Right renal cortex interstitium (tissue), 3 donors: ENCODE results near the gene CD8B. TPM values are rescaled to one million over a fixed set of nuclear protein-coding genes. Genes with fewer than 3 reads are reported as not detected.

ENCODE experiments used
- DNase-seq, 3 donors: peaks; one replicate each; pipeline ENCODE4 v3.0.0-alpha.2; 2013; ENCODE audit warnings: low read depth in 3 of 3, low spot score in 2 of 3
- polyA plus RNA-seq, 3 donors: library from polyadenylated mRNA; unstranded; fragments of 120-200 nt; gene quantifications; one replicate each; pipeline ENCODE4 v1.2.1, GENCODE V29; 2013; ENCODE audit not compliant: insufficient read length in 3 of 3

CD8B gene
- polyA plus RNA-seq, 3 donors = 0.60 to 0.74 (median 0.61) TPM

- no peak for DNase-seq
These were observed 55.4 kb downstream of the CD8B start for GRCh38 chr2:86806059-86806857.

- DNase-seq = no peak
These were observed 60.7 kb downstream of the CD8B start for GRCh38 chr2:86800856-86801567.

- DNase-seq = no peak
These were observed 66.8 kb downstream of the CD8B start for GRCh38 chr2:86794861-86795260.

DNA sequence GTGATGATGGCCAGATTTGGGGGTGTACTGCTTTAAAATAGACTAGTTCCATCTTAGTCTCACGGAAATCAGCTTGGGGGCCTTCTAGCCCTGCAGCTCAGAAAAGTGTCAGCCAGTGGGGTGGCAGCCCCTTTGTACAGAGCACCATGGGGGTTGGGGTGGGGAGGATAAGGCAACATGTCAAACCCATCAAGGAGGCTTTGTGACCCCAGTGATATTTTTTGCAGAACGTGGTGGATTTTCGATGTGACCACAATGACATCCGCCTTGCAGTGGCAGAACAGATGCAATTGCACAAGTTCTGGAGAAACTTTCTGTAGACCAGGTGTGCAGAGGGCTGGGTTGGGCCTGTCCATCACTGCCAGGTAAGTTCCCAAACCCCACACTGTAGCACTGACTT is 67.9 kb downstream of the CD8B start:
- no peak for DNase-seq

DNA sequence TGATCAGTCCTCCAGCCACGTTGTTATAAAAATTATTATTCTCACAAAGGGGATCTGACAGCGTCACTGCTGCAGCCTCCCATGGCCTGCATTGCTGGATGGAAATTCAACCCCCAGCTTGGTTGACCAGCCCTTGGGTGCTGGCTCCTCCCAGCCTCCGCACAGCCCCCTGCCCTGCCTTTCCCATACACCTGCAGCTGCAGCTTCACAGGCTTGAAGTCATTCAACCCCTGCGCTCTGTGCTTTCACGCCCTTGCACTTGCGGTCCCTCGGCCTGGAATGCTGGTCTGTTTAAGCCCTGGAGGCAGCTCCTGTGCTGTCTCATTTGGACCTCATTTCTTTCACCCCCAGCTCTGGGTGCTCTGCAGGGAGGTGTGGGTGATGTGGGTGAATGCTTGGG is 70.1 kb downstream of the CD8B start:
- DNase-seq = no peak

- DNase-seq = no peak
These were observed 70.8 kb downstream of the CD8B start, which contains the start of gene CD8A for GRCh38 chr2:86790676-86791572. TSS of gene CD8A (minus strand) at chr2:86790913. CDS start at chr2:86790825, 88 bp downstream.

- no peak for DNase-seq
These were observed 71.5 kb downstream of the CD8B start for GRCh38 chr2:86790134-86790675.

- no peak for DNase-seq
These were observed 72.0 kb downstream of the CD8B start for GRCh38 chr2:86789687-86790133.

- no peak for DNase-seq
These were observed 72.6 kb downstream of the CD8B start for GRCh38 chr2:86788881-86789686.

- no peak for DNase-seq
These were observed 73.5 kb downstream of the CD8B start for GRCh38 chr2:86788165-86788564.

- no peak for DNase-seq
These were observed 74.0 kb downstream of the CD8B start for GRCh38 chr2:86787736-86788135.

- DNase-seq = no peak
These were observed 75.6 kb downstream of the CD8B start for GRCh38 chr2:86786001-86786536.

DNA sequence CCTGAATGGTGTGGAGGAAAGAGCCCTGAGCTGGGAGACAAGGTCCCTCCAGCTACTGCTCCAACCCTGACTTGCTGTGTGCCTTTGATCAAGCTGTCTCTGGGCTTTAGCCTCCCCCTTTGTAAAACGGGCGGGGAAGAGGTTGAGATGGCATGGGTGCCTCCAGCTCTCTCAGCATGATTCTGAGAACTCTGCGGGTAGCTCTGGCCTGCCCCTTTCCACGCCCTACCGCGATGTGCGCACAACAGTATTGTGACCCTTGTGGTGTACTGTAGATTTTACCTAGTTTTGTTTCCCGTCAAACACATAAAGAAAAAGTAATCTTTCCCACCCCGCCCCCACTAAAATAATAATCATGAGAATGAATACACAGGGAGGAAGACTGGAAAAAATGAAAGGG is 76.2 kb downstream of the CD8B start:
- DNase-seq = no peak

GRCh38 chr2:86783615-86784339 is 77.9 kb downstream of the CD8B start:
- DNase-seq = no peak

DNA sequence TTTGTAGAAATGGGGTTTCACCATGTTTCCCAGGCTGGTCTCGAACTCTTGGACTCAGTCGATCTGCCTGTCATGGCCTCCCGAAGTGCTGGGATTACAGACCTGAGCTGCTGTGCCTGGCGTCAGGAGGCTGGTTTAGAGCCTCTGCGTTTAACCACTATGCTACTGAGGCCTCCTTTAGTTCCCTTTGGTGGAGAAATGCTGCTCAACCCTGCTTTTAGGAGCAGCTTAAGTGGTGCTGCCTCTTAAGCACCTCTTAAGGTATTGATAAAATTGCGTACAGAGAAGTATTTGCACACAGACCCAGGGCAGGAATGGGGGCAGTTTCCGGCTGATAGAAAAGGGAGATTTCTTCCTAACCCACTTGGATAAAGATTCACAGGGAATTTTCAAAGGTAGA is 78.9 kb downstream of the CD8B start:
- DNase-seq = no peak

DNA sequence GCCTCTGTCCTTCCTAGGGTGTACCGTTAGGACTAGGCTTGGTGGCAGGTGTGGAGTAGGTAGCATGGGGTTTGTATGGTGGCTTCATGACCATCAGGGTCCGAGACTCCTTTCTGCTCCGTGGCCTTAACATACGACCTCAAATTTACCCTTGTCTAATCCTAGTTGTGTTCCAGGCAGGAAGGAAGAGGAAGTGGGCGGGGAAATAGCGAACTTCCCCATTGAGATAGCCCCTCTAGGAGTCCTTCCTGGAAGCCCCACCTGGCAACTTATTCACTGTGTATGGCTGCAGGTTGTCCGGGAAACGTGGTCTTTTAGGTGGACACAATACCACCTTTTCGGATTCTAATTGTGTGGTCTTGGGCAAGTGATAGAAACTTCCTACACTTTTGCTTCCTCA is 80.3 kb downstream of the CD8B start:
- no peak for DNase-seq

GRCh38 chr2:86779971-86780370 is 81.7 kb downstream of the CD8B start:
- DNase-seq = no peak

- DNase-seq = no peak
These were observed 82.7 kb downstream of the CD8B start for GRCh38 chr2:86778957-86779356.

GRCh38 chr2:86776532-86776931 is 85.2 kb downstream of the CD8B start:
- DNase-seq = no peak
